DMS 273 (cell line): ENCODE measurements around the gene GIPC2.
"Not testable (repeated sequence)": the region's sequence is repeated elsewhere in the genome, so short reads cannot be mapped to it uniquely, and the experiment has no call there.

Source experiments
- DNase-seq: peaks from one replicate; lab custom pipeline; 2025; ENCODE audit not compliant: unreplicated experiment; lab: John Stamatoyannopoulos, UW

GIPC2 gene

GRCh38 chr1:78068681-78069283, 23.0 kb downstream of the GIPC2 start:
- no peak for DNase-seq

GRCh38 chr1:78069784-78070183, 24.0 kb downstream of the GIPC2 start:
- no peak for DNase-seq

- no peak for DNase-seq
Observed at GRCh38 chr1:78070210-78070609, 24.4 kb downstream of the GIPC2 start.

GRCh38 chr1:78070758-78071157, 25.0 kb downstream of the GIPC2 start:
- peak; percentile 26 for DNase-seq

- no peak for DNase-seq
Observed at GRCh38 chr1:78071696-78072095, 25.9 kb downstream of the GIPC2 start.

GRCh38 chr1:78072216-78072615, 26.4 kb downstream of the GIPC2 start:
- no peak for DNase-seq

GRCh38 chr1:78073441-78073840, 27.7 kb downstream of the GIPC2 start:
- no peak for DNase-seq

GRCh38 chr1:78075621-78076020, 29.9 kb downstream of the GIPC2 start:
- peak; percentile 4 for DNase-seq

- no peak for DNase-seq
Observed at GRCh38 chr1:78078358-78078757, 32.6 kb downstream of the GIPC2 start.

GRCh38 chr1:78079580-78079979, 33.8 kb downstream of the GIPC2 start:
- DNase-seq = no peak

GRCh38 chr1:78080767-78081166, 35.0 kb downstream of the GIPC2 start:
- no peak for DNase-seq

GRCh38 chr1:78081980-78082860, 36.5 kb downstream of the GIPC2 start:
- no peak for DNase-seq

- not testable (repeated sequence) for DNase-seq
Observed at GRCh38 chr1:78084639-78085038, 38.9 kb downstream of the GIPC2 start.

GRCh38 chr1:78086697-78087096, 40.9 kb downstream of the GIPC2 start:
- no peak for DNase-seq

- DNase-seq = no peak
Observed at GRCh38 chr1:78088015-78088414, 42.2 kb downstream of the GIPC2 start.

- DNase-seq = no peak
Observed at GRCh38 chr1:78088486-78088885, 42.7 kb downstream of the GIPC2 start.

GRCh38 chr1:78089010-78089409, 43.2 kb downstream of the GIPC2 start:
- DNase-seq = no peak

- no peak for DNase-seq
Observed at GRCh38 chr1:78090472-78091133, 44.8 kb downstream of the GIPC2 start.

GRCh38 chr1:78091215-78091813, 45.5 kb downstream of the GIPC2 start:
- DNase-seq = no peak

GRCh38 chr1:78091886-78092285, 46.1 kb downstream of the GIPC2 start:
- DNase-seq = no peak

- no peak for DNase-seq
Observed at GRCh38 chr1:78092643-78093042, 46.9 kb downstream of the GIPC2 start.

- DNase-seq = no peak
Observed at GRCh38 chr1:78093560-78093959, 47.8 kb downstream of the GIPC2 start.
